ENCODE results near the gene PDS5A.
A peak's percentile ranks its signal among the peaks of the same experiment; 100 is the strongest.

PDS5A gene

GRCh38 chr4:39883646-39884045, 94.1 kb downstream of the PDS5A start:
- H3K4me3 ChIP-seq (ENCODE audit: control insufficient read depth, low read depth, low read length): no peak overlapping the region
- TF ChIP-seq, protein P1, sequence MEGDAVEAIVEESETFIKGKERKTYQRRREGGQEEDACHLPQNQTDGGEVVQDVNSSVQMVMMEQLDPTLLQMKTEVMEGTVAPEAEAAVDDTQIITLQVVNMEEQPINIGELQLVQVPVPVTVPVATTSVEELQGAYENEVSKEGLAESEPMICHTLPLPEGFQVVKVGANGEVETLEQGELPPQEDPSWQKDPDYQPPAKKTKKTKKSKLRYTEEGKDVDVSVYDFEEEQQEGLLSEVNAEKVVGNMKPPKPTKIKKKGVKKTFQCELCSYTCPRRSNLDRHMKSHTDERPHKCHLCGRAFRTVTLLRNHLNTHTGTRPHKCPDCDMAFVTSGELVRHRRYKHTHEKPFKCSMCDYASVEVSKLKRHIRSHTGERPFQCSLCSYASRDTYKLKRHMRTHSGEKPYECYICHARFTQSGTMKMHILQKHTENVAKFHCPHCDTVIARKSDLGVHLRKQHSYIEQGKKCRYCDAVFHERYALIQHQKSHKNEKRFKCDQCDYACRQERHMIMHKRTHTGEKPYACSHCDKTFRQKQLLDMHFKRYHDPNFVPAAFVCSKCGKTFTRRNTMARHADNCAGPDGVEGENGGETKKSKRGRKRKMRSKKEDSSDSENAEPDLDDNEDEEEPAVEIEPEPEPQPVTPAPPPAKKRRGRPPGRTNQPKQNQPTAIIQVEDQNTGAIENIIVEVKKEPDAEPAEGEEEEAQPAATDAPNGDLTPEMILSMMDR (conservative IDR thresholded peaks at IDR 0.05; ENCODE audit: control insufficient read depth, insufficient read depth, low read depth, low read length): no peak
- DNase-seq (ENCODE audit: low read depth): peak; percentile 19

DNA sequence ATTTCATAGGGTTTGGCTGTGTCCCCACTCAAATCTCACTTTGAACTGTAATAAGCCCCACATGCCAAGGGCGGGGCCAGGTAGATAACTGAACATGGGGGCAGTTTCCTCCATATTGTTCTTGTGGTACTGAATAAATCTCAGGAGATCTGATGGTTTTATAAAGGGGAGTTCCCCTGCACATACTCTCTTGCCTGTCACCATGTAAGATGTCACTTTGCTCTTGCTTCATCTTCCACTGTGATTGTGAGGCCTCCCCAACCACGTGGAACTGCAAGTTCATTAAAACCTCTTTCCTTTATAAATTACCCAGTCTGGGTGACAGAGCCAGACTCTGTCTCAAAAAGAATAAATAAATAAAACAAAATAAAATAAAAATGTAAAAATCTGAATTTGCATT, 95.9 kb downstream of the PDS5A start:
- DNase-seq (ENCODE audit: low read depth): no peak
- no peak overlapping the region for H3K4me3 ChIP-seq (ENCODE audit: control insufficient read depth, low read depth, low read length)
- TF ChIP-seq, protein P1 (conservative IDR thresholded peaks at IDR 0.05; ENCODE audit: control insufficient read depth, insufficient read depth, low read depth, low read length): no peak

- H3K4me3 ChIP-seq (ENCODE audit: control insufficient read depth, low read depth, low read length): no peak overlapping the region
- DNase-seq (ENCODE audit: low read depth): no peak
- TF ChIP-seq, protein P1 (conservative IDR thresholded peaks at IDR 0.05; ENCODE audit: control insufficient read depth, insufficient read depth, low read depth, low read length): no peak
These were observed 99.7 kb downstream of the PDS5A start for GRCh38 chr4:39877971-39878370.

- H3K4me3 ChIP-seq (ENCODE audit: control insufficient read depth, low read depth, low read length): no peak overlapping the region
- TF ChIP-seq, protein P1 (conservative IDR thresholded peaks at IDR 0.05; ENCODE audit: control insufficient read depth, insufficient read depth, low read depth, low read length): no peak
- DNase-seq (ENCODE audit: low read depth): peak; percentile 9
These were observed 103.9 kb downstream of the PDS5A start for GRCh38 chr4:39873823-39874222.

GRCh38 chr4:39865280-39865679, 112.4 kb downstream of the PDS5A start:
- DNase-seq (ENCODE audit: low read depth): no peak
- TF ChIP-seq, protein P1 (conservative IDR thresholded peaks at IDR 0.05; ENCODE audit: control insufficient read depth, insufficient read depth, low read depth, low read length): no peak
- no peak overlapping the region for H3K4me3 ChIP-seq (ENCODE audit: control insufficient read depth, low read depth, low read length)

GRCh38 chr4:39864391-39864790, 113.3 kb downstream of the PDS5A start:
- no peak overlapping the region for H3K4me3 ChIP-seq (ENCODE audit: control insufficient read depth, low read depth, low read length)
- DNase-seq (ENCODE audit: low read depth): no peak
- TF ChIP-seq, protein P1 (conservative IDR thresholded peaks at IDR 0.05; ENCODE audit: control insufficient read depth, insufficient read depth, low read depth, low read length): no peak

DNA sequence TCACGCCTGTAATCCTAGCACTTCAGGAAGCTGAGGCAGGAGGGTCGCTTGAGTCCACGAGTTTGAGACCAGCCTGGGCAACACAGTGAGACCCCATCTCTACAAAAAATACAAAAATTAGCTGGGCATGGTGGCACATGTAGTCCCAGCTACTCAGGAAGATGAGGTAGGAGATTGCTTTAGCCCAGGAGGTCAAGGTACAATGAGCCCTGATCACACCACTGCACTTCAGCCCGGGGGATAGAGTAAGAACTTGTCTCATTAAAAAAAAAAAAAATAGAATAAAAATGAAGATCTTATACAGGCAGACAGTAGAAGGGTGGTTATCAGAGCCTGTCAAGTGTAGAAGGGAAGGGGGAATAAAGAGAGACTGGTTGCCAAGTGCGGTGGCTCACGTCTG, 116.9 kb downstream of the PDS5A start:
- TF ChIP-seq, protein P1 (conservative IDR thresholded peaks at IDR 0.05; ENCODE audit: control insufficient read depth, insufficient read depth, low read depth, low read length): no peak
- no peak overlapping the region for H3K4me3 ChIP-seq (ENCODE audit: control insufficient read depth, low read depth, low read length)
- no peak for DNase-seq (ENCODE audit: low read depth)

Measured in fibroblast of mammary gland (primary cell).